Measurements from ENCODE around the gene CALN1. TPM values are rescaled to one million over a fixed set of nuclear protein-coding genes. Genes with fewer than 3 reads are reported as not detected.

CALN1 gene
- total and polyA plus RNA-seq, 2 experiments from 2014 or later = 7.6 to 14.5 TPM

- DNase-seq (ENCODE audit: low spot score) = peak; percentile 58
- H3K27ac Mint-ChIP-seq = no peak overlapping the region
- peak overlapping the region; percentile 86 for H3K4me3 Mint-ChIP-seq
- Histone ChIP-seq H3K4me3 (peak overlapping the region; percentile 90), H2AFZ (peak overlapping the region; percentile 99), H3K79me2 (replicated peaks; ENCODE audit: insufficient read depth) (peaks cover 29% of the 10 kb centered on the region), H3F3A (replicated peaks; ENCODE audit: low read depth) (no peaks in the 10 kb centered on the region), H3K27ac (ENCODE audit: low read depth) (no peak overlapping the region), H3K4me1 (ENCODE audit: insufficient read depth) (peaks cover 23% of the 10 kb centered on the region), H3K27me3 (ENCODE audit: insufficient read depth) (peaks cover 32% of the 10 kb centered on the region), H3K4me2 (peak overlapping the region; percentile 96), H4K20me1 (replicated peaks; ENCODE audit: insufficient read depth) (no peaks in the 10 kb centered on the region), H3K36me3 (ENCODE audit: insufficient read depth) (peaks cover 4% of the 10 kb centered on the region; the same call in 1 of the 2 replicates), H3K9me2 (ENCODE audit: insufficient read depth) (no peaks in the 10 kb centered on the region)
- peaks cover 12% of the 10 kb centered on the region for H3K9me3 Mint-ChIP-seq
- H3K27me3 Mint-ChIP-seq (ENCODE audit: insufficient read depth, low read depth, poor library complexity) = peaks cover 30% of the 10 kb centered on the region
- ATAC-seq = peak; percentile 16
- TF ChIP-seq REST (IDR thresholded peaks at IDR 0.05; ENCODE audit: unreplicated experiment) (no peak), ZNF331 (CRISPR knock-in tag; IDR thresholded peaks at IDR 0.05; ENCODE audit: low read depth) (no peak), ZNF462 (CRISPR knock-in tag; IDR thresholded peaks at IDR 0.05) (no peak), EZH2 (IDR thresholded peaks at IDR 0.05; ENCODE audit: low read depth, unreplicated experiment) (no peak), CTCF (conservative IDR thresholded peaks at IDR 0.05; ENCODE audit: low read depth in 2 of 2) (no peak), ZNF114 (CRISPR knock-in tag; IDR thresholded peaks at IDR 0.05) (no peak), CREB1 (CRISPR knock-in tag; IDR thresholded peaks at IDR 0.05; ENCODE audit: low read depth) (0 out of 2 replicates have a peak, but pooled peaks have one; percentile 6)
- H3K4me1 Mint-ChIP-seq = peaks cover 21% of the 10 kb centered on the region
- H3K36me3 Mint-ChIP-seq (ENCODE audit: low read depth) = peaks cover 16% of the 10 kb centered on the region
These were observed 74.6 kb downstream of the CALN1 start for GRCh38 chr7:72337390-72338167.

Measured in GM23338 (cell line).